HCEC 1CT (cell line): ENCODE measurements around the gene CHST11.
"Not testable (repeated sequence)": the region's sequence is repeated elsewhere in the genome, so short reads cannot be mapped to it uniquely, and the experiment has no call there.

Experiments used
- DNase-seq: peaks from one replicate; pipeline ENCODE4 v3.0.0-alpha.2; 2017

CHST11 gene

DNA sequence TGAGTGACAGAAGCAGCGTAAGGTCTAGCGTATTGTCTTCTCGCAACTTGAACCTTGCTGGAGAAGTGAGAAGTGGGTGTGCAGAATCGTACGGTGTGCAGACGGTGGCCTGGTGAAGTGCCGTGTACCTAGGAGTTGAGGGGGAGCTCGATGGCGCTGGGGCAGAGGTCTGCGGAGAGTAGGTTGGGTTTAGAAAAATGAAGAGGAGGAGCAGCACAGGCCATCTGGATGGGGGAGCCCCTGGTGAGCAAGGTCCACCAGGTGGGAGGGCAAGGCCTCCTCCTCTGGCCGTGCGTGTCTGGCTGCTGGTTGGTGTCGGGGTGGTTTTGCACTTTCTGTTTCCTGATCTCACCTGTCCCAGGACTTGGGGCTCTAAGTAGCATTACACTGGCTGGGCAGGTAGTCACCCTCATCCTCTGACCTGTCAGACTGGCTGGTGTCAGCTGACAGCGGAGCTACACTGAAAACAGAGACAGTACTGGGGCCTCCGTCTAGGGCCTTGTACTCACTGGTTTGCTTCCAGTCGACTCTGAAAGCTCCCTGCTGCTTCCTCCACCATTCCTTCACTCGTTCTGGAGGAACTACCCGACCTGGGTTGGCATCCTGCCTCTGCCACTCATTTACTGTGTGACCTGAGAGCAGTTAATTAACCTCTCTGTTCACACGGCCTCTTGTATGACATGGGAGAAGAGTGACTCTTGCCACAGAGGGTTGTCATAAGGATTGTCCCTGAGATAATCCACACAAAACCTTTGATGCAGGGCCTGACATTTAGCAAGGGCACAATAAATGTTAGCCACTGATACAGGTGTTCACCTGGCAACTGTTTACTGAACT, 273.1 kb downstream of the CHST11 start:
- DNase-seq = no peak

DNA sequence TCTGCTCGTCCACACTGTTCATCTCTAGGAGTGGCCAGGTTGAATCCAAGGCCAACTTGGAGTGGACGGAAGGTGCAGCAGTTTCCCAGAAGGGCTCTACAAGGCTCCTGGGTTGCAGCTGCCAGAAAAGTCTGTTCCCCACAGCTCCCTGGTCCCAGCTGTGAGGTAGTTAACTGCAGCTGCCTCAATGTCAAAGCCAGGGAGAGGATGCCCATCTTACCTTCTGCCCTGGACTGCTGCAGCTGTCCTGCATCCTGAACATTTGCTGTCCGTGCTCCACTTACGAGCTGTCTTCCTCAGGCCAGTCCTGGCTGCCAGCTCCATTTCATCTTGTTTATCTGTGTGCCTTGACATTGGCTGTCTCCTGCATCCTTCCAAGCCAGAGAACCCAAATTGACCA, 274.0 kb downstream of the CHST11 start:
- DNase-seq = no peak

DNA sequence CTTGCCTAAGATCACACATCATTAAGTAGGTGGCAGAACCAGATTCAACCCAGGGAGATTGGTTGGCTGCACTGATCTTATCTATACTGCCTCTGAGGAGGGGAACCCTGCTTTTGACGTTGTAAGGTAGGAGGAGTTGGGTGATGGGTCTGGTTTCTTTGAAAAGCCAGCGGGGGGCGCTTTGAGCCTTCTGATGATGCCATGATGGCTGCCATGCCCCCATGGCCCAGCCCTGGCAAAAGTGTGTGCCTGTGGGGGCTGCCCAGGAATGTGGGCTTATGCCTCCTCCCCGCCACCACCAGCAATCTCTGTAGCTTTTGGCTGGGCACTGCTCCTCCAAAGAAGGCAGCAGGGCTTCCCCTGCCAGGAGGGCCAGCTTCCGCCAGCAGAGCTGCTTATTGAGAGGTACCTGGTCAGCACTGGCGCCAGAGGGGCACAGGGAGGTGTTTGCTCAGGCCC, 277.0 kb downstream of the CHST11 start:
- DNase-seq = no peak

DNA sequence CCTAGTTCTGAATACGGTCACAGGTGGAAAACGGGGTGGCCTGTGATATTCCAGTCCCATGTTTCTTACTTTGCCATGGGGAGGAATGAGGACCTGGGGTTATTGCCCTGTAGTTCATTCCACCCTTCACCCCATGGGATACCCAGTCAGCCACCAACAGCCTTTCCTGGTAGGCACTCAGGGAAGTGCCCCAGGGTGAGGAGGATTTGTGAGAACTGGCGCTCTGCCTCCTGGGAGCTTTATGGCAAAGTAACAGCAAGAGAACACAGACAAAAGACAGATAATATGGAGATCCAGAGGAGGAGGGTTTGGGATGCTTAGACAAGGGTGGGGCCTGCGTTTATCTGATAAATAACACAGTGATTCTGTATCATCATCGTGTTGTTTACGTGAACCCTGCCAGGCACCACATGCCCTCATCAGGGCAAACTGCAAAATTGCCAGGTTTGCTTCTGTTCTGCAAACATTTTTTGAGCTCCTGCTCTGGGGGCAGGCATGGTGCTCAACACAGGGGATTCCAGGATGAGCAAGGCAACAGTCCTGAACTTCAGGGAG, 277.9 kb downstream of the CHST11 start:
- no peak for DNase-seq

DNA sequence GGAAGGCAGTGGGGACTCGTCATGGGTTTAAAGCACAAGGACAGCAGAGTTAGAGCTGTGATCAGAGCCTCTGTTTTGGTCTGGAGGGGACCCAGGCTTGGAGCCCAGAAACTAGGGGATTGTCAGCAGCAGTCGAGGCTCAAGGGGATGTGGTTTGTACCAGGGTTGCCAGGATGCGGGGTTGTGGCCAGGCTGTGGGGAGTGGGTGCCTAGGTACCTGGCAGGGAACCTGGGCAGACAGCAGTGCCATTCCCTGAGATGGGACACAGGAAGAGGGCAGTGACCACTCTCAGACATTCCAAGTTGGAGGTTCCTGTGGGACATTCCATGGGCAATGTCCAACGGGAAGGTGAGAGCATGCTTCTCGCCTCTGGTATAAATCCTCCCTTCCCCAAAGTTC, 279.1 kb downstream of the CHST11 start:
- no peak for DNase-seq

DNA sequence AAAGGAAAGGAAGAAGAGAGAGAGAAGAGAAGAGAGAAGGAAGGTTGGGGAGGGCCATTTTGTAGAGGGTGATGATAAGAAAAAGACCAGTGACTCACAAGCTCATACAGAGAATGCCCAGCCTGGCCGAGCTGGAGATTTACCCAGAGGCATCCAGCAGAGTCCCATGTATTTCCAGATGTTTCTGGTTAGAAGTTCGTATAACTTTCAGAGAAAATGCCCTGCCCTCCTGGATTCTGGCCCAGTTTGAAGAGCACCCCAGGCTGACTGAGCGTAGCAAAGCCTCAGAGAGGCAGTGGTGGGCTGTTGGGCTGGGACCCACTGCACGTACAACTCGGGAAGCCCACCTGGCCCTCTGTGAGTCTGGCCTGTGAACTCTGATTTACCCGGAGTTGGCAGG, 279.6 kb downstream of the CHST11 start:
- no peak for DNase-seq

DNA sequence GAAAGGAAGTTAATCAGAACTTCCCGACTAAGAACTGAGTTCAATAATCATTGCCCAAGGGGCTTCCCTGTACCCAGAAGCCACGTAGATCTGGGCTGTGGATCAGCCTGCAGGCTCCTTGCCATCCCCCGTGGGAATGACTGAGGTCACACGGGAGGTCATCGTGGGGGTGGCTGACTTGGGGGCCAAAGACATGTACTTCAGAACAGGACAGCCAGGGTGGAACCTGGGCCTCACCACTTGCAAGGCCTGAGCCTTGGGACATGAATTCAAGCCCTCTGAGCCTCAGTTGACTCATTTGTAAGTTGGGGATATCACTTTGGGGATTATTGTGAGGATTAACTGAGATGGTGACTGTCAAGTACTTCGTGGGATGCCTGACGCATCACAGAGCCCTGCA, 280.4 kb downstream of the CHST11 start:
- DNase-seq = no peak

DNA sequence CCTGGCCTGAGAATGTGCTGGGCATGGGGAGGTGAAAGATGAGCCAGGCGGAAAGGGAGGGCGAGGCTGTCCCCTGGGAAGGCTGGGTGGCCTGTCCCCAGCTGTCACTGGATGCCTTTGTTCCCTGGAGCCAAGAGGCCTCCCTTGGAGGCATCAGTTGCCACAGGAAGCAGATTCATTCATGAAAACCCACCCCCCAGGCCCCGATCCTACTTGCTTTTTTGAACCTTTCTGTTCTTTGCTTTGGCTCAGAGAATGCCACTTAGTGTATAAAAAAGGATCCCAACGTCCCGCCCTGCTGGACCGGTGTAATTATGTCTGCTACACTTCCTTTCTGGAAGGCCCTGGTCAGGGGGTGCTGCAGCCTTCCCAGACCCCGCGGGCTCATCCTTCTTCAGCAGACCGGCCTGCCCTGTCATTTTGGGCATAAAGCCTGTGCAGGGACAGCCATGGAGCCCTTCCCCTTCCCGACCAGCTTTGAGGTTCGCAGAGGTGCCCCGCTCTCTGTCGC, 281.1 kb downstream of the CHST11 start:
- no peak for DNase-seq

DNA sequence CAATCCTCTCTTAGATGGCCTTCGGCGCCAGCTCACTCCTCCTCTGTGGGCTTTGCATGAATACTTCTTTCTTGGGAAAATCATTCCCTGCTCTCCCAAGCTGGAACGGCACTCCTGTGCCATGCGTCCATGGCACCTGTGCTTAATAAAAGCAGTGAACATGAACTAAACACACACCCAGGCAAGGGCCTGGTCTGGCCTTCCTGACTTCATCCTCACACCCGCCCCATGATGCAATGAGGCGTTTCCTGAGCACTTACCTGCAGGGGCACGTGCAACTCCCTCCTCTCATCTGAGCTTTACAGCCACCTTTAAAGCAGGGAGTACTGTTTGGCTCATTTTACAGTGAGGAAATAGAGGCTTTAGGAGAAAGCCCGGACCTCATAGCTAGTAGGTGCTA, 281.6 kb downstream of the CHST11 start:
- no peak for DNase-seq

DNA sequence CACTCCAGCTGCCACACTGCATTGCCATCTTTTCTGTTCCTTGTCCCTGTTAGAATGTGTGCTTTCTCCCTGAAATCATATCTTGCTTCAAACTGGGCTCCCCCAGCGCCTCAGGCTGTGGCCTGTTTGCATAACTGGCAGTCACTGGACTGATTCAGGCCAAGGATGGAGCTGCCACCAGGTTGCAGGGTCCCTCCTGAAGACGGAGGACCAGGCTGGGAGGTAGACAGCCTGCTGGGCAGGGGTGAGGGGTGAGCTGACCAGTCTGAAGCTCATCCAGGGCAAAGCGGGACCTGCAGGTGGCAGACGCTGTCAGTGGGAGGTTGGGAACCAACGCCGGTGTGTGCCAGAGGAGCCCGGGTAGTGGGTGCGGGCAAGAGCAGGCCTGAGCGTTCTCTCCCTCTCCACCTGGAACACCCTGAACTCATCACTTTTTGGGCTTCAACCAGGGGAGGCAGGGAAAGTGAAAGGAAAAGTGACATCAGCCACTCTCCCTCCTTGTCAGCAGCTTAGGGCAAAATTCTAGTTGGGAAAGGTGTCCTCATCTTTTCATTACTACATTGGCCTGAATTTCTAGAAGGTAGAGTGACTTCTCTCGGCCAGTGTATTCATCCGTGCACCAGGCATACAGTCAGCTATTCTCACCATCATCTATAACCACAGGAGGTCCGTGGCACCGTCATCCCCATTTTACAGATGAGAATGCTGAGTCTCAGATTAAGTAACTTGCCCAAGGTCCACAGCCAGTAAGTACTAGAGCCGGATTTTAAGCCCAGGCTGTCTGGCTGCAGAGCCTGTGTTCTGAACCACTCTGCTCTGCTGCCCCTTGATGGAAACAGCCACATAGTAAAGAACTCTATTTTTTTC, 282.3 kb downstream of the CHST11 start:
- DNase-seq = no peak

DNA sequence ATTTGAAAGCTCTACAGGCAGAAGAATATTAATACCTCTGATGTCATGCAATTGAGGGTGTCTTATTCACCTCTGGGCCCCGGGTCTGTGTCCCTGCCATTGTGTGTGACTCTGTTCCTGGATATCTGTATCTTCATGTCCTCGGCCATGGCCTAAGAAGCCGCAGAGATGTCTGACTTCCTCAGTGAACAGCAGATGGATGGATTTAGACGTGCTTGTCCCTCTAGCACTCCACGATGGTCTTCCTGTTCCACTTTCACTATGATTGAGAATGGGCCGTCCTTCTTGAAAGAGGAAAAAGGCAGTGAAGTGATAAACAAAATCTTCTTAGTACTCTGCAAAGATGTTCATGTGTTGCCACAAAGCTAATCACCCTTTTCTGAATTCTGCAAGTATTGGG, 283.9 kb downstream of the CHST11 start:
- DNase-seq = no peak

DNA sequence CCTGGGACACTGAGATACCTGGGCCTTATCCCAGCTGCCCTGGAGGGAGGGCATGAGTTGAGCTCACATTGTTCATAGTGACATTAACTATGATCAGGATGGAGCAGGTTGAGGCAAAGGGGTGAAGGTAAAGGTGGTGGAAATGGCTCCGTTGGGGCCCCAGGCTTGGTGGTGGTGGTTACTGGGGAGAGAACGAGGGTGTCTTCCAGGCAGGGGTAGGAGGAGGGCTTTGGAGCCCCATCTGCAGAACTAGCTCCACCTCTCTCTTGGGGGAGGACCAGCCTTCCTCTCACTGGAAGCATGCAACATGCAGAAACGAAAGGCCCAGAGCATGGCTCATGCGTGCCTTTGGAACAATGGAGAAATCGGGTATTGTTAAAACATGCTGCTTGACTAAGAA, 284.3 kb downstream of the CHST11 start:
- DNase-seq = no peak

DNA sequence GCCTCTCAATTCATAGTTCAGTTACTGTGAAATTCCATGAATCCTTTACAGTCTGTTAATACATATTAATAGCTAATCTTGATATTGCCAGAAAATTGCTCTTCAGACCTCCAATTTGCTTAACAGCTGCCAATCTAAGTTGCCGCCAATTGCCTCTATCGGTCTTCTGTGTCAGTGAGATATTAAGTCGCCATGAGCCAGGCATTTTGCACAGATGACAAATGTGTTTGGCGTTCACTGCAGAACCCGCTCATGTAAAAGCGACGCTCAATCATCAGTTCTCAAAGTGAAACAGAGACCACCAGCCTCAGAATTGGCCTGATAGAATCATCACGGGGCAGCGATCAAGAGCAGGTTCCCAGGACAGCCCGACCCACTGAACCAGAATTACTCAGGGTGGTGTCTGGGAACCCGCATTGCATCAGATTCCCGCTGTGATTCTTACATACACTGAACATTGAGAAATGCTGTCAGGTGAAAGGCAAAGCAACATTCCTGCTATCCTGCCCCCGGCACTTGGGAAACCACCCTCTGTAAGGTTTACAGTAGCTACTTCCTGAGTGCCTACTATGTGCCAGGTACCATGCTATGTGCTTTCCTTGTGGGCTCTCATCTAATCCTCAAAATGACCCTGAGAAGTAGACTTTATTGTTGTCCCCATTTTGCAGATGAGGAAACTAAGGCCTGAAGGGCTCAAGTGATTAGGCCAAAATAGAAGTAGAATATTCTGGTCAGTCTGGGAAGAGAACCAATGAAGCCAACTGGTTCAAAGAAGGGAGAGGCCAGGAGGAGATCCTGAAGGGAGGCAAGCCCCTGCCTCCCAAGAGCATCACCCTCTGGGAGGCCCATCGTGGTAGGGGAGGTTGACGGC, 285.0 kb downstream of the CHST11 start:
- DNase-seq = no peak

DNA sequence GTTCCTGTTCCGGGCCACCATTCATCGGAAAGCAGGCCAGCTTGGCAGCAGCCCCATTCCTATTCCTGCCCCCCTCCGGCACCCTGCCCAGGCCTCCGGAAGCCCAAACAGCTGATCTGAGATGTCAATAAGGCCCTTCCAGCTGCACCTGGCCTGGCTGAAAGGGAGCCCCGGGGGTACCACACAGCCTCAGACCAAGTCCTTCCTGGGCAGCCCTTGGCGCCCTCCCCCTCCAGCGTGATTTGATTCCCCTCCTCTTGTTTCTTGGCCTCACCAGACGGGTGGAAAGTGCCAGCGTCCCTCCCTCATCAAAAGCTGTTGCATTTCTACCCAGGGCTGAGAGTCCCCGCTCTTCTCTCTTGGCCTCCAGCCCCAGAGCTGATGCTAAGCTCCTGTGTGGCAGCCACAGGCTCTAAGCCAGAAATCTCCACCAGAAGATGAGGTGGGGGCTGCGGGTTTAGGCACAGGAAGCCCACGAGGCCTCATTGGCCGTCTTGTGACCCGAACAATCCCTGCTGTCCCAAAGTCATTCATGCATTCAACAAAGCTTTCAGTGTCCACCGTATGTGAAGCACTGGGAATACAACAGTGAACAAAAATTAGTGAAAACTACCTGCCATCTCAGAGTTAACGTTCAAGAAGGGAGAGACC, 285.9 kb downstream of the CHST11 start:
- DNase-seq = no peak

DNA sequence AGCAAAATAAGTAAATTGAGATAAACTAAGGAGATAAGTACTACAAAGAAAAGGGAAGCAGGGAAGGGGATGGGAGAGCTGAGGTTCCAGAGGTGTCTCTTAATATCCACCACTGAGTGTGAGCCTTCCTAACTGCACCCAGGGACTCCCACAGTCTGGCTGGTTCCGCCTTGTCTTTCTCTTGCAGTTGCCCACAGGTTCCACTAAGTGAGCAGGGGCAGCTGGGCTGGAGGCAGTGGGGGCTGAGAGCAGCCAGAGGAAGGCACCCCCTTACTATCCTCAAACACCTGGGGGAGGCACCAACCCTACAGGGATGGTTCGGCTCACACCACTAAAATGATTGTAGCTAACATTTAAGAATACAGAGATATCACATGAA, 286.4 kb downstream of the CHST11 start:
- DNase-seq = no peak

DNA sequence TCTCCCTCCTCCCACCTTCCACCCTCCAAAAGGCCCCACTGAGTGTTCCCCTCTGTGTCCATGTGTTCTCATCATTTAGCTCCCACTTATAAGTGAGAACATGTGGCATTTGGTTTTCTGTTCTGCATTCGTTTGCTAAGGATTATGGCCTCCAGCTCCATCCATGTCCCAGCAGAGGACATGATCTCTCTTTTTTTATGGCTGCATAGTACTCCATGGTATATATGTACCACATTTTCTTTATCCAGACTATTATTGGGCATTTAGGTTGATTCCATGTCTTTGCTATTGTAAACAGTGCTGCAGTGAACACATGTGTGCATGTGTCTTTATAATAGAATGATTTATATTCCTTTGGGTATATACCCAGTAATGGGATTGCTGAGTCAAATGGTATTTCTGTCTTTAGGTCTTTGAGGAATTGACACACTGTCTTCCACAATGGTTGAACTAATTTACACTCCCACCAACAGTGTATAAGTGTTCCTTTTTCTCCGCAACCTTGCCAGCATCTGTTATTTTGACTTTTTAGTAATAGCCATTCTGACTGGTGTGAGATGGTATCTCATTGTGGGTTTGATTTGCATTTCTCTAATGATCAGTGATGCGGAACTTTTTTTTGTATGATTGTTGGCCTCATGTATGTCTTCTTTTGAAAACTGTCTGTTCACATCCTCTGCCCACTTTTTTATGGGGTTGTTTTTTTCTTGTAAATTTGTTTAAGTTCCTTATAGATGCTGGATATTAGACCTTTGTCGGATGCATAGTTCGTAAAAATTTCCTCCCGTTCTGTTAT, 287.2 kb downstream of the CHST11 start:
- not testable (repeated sequence) for DNase-seq

DNA sequence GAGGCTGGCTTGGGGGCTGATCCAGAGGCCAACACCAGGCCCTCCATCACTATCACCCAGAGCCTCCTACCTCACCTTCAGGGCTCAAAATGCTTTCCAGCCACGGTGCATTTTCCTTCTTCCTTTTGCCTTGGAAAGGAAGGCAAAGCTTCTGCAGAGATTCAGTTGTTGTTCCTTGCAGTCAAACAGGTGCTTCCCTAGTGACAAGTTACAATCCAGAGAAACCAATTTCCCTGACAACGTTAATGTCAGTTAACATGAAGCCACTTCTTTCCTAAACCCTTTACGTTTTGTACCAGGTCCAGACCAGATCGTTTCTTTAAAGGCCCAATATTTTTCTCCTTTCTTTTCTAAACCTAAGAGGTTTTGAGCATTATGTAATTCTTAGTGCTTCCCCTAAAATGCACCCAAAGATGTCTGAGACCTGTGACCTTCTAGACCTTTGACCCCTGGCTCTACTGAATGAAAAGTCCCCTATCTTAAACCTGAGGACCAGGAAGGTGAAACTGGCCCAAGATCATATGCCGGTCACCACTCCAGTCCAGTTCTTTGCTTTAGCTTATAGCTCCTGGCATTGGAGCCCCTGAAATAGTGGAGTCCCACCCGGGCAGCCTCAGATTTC, 289.8 kb downstream of the CHST11 start:
- DNase-seq = no peak

DNA sequence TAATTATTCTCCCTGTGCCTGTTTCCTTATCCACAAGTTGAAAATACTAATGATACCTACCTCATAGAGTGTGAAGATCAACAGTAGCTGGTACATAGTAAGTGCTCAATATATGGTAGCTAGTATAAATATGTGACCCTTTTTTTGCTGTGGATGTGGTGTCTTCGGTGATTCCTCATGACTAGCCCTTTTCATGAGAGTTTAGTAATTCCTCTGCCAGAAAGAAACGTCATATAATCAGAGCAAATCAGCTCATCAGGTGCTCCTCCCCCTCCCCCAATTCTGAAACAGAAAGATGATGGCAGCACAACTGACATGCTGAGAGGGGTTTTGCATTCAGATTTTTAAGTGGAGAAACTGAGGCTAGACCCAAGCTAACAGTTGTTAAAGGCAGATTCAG, 290.6 kb downstream of the CHST11 start:
- DNase-seq = no peak

DNA sequence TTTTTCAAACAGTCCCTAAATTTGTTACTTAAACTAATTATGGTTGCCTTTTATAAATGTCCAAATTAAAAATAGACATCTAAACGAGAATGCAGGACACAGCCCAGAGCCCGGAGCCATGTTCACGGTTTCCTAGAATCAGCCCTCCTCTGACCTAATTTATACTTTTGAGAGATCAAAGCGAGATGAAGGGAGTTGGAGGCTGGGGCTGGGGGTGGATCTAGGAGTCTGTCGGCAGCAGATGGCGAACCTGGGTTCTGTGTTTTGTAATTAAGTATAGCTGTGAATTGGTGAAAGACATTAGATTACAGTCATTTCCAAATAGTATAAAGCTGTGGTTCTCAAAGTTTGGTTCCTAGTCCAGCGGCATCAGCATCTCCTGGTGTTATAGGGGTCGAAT, 291.2 kb downstream of the CHST11 start:
- DNase-seq = no peak

DNA sequence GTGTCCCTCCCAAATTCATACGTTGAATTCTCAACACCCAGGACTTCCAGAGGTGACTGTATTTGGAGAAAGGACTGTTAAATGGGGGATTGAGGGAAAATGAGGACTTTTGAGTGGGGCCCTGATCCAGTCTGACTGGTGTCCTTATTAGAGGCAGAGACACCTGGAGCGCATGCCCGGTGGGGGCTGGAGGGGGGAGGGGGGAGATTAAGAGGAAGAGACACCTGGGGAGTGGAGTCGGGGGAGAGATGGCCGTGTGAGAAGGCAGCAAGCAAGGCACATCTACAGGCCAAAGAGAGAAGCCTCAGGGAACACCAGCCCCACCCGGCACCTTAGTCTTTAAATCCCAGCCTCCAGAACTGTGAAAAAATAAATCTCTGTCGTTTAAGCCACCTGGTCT, 291.6 kb downstream of the CHST11 start:
- no peak for DNase-seq

DNA sequence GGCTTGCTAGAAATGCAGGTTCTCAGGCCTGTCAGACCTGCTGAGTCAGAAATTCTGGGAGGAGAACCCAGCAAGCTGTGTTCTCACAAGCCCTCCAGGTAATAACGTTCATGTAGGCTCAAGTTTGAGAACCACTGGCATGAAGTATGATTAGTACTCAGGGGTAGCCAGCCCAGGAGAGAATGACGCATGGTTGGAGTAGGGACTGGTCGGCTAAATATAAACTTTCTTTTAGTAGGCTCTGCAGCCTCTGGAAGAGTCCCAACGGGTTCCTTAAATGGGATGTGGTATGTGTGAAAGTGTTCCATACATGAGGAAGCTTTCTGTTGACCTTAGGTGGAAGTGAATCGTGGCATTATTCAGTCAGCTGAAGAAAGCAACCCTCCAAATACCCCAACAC, 292.0 kb downstream of the CHST11 start:
- DNase-seq = peak; percentile 9
